GM19240 (cell line): ENCODE data around the gene MAGEB1.
A peak's percentile ranks its signal among the peaks of the same experiment; 100 is the strongest.

Source experiments
- DNase-seq: peaks from one replicate; pipeline ENCODE4 v3.0.0; 2011; ENCODE audit warnings: low spot score; ENCODE audit not compliant: insufficient read length

MAGEB1 gene, protein sequence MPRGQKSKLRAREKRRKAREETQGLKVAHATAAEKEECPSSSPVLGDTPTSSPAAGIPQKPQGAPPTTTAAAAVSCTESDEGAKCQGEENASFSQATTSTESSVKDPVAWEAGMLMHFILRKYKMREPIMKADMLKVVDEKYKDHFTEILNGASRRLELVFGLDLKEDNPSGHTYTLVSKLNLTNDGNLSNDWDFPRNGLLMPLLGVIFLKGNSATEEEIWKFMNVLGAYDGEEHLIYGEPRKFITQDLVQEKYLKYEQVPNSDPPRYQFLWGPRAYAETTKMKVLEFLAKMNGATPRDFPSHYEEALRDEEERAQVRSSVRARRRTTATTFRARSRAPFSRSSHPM

GRCh38 chrX:30246769-30247489, at the start of gene MAGEB1:
Gene MAGEB1, plus strand, starts transcription at chrX:30247146. Its CDS starts 3,348 bp downstream, at chrX:30250494.
- no peak for DNase-seq

DNA sequence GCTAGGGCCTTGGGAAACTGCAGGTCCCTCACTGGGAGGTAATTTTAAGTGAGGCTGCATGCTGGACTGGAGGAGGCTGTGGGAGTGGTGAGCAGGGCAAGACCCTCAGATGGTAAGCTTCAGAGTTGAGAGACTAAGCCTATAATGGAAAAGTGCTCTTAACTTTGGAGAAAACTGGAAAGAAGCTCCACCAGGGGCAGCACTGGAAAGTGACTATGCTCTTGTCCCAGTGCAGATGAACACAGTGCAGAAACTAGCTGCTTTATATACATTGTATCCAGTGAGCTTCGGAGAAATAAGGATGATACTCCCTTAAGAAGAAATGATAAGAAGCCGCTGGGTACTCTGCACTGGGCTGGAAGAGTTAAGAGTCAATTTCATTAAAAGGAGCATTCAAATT, 34.8 kb upstream of the MAGEB1 start:
- no peak for DNase-seq

DNA sequence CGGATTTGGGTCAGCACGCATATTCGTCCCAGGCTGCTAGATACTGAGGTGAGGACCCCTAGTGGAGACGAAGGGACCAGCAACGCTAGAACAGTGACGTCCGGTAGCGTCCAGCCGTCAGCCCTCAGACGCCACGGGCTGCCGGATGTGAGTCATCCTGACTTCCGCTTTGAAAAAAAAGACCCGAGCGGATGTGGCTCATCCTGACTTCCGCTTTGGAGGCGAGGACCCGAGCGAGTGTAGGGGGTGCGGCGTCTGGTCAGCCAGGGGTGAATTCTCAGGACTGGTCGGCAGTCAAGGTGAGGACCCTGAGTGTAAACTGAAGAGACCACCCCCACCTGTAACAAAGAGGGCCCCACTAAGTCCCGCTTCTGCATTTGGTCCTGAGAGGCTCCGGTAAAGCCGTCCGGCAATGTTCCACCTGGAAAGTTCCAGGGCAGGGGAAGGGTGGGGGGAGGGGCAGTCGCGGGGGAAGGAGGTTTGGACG, 31.5 kb upstream of the MAGEB1 start, which contains the start of gene MAGEB2:
MAGEB2 (plus strand) TSS at position 207 of the 487 bp plus-strand sequence. CDS start 3,018 bp downstream, outside the sequence.
- no peak for DNase-seq

DNA sequence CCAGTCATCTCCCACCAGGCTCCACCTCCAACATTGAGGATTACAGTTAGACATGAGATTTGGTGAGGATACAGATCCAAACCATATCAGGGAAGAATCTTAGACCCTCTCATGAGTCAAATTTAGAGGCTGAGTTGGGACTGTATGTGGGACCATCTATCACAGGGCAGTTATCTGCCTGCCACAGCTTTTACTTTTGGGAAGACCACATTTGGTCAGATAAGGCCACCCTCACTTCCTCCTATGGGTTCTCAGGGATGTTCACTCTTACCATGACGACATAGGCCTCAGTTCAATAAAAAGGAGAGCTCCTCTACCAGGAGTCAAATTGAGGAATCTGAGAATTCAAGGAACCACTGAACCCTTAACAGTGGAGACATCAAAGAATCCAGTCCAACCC, 29.5 kb upstream of the MAGEB1 start:
- no peak for DNase-seq

DNA sequence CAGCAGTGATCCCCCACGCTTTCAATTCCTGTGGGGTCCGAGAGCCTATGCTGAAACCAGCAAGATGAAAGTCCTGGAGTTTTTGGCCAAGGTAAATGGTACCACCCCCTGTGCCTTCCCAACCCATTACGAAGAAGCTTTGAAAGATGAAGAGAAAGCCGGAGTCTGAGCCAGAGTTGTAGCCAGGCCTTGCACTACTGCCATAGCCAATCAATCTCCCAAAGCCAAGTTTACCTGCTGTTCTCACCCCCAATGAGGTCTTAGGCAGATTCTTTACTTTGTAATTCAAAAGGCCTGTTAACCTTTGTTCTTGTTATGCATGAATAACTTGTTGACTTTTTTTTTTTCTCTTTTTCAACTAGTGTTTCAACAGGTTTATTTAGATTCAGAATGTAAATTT, 27.6 kb upstream of the MAGEB1 start:
- DNase-seq, result no peak

GRCh38 chrX:30220661-30221060, 26.3 kb upstream of the MAGEB1 start:
- DNase-seq, result no peak

DNA sequence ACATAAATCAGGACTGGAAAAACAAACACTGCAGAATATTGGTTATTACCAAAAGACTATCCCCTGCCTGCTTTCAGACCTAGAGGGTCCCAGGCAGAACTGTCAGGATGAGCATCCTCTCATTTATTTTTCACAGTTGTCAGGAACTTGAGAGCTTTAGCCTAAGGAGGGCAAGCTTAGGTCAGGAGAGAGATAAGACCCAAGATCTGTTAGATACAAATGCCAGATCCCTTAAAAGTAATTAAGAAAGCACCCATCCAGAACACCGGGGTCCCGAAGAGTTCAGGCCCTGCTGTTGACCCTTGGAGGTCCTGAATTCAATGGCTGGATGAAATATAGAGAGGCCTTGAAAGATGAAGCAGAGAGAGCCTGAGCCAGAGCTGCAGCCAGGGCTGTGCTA, 22.4 kb upstream of the MAGEB1 start:
- DNase-seq, result no peak

GRCh38 chrX:30228526-30228925, 18.4 kb upstream of the MAGEB1 start:
- no peak for DNase-seq

- no peak for DNase-seq
Measured at GRCh38 chrX:30230395-30230794, 16.6 kb upstream of the MAGEB1 start, which contains the start of gene MAGEB3. Gene MAGEB3, plus strand, starts transcription at chrX:30230657. Its CDS starts 5,268 bp downstream, at chrX:30235925.

DNA sequence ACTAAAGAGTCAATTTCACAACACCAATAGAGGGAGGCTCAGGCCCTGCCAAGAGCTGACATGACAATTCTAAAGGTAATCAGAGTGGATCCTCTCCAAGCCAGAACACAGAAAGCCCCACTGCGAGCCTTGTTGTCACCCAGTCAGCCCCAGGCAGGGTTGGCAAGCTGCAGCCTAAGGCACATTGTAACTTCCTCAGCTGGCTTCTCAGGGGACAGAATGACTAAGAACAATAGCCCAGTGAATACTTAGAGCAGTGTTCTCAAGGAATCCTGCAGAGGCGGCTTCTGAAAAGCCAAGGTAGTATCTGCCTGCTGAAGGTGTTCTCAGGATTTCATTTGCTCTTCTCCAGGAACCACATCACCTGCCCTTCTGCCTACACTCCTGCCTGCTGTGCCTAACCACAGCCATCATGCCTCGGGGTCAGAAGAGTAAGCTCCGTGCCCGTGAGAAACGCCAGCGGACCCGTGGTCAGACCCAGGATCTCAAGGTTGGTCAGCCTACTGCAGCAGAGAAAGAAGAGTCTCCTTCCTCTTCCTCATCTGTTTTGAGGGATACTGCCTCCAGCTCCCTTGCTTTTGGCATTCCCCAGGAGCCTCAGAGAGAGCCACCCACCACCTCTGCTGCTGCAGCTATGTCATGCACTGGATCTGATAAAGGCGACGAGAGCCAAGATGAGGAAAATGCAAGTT, 5.1 kb upstream of the MAGEB1 start, which contains the start of gene MAGEB4:
MAGEB4 (plus strand) TSS at position 277 of the 692 bp plus-strand sequence; CDS start at position 413, 136 bp downstream.
- no peak for DNase-seq

- no peak for DNase-seq
Measured at GRCh38 chrX:30248854-30249253, 1.9 kb downstream of the MAGEB1 start.

DNA sequence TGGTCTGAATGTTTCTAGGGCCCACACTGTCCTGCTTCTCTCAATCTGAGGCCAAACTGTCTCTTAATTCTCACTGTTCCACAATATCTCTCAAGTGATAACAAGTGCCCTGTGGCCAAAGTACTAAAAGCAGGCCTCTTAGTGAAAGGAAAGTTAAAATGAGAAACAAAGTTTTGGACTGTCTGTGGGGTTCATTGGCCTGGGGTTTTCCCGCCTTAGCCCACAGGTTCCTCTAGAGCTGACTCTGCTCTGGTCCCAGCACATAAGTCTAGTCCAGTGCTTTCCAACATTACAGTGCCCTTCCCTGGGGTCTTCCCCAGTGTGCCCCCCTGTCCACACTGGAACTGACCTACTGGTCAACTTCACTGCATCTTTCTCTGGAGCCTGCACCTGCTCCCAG, 6.3 kb downstream of the MAGEB1 start:
- DNase-seq, result peak; percentile 2

DNA sequence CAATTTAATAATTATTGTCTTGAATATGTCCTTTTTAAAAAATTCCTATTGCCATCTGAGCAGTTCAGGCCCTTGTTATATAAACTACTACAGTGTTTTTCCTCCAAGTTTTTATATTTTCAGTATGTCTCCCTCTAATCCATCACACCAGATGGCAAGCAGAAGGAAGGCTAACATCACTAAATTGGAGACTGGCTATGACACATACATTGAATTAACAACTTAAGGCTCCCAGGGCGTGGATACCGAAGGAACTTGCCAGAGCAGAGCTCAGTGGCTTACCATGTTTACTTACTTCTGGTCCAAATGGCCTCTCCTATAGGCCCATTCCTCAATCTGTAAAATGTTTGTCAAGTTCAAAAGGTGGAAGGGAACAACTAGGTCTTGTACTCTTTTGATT, 13.0 kb downstream of the MAGEB1 start:
- DNase-seq, result no peak

- no peak for DNase-seq
Measured at GRCh38 chrX:30261012-30261411, 14.1 kb downstream of the MAGEB1 start.

DNA sequence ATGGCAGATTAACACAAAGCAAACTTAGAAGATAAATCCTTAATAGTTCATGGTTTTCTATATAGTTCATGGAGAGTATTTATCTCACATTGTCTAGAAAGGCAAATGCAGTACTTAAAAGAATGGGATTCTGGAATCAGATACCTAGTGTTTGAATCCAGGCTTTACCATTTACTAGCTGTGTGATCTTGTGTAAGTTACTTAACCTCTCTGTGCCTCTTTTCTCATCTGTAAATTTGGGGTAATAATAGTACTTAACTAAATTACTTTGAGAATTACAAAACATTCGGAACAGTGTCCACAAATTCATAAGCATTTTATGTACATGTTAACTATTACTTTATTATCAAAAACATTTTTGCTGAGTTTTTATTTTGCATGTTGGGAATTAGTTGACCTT, 15.8 kb downstream of the MAGEB1 start:
- DNase-seq, result no peak

GRCh38 chrX:30270639-30271038, 23.7 kb downstream of the MAGEB1 start:
- DNase-seq, result no peak

DNA sequence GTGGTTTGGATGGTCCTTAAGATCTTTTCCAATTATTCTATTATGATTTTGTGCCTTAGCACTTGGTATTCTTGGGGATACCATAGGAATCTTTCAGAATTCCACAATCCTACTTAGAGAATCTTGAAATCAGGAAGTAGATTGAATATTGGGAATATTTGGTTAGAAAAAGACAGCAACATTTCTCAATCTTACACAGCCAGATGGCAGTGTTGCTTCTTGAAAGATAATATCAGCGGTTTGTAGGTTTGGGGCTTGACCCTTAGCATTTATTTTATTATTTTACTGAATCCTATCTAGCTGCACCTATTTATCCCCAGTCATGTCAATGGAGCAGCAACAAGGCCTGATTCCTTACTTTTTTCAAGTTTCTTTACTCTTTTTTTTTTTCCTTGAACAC, 28.6 kb downstream of the MAGEB1 start:
- no peak for DNase-seq

- DNase-seq, result no peak
Measured at GRCh38 chrX:30278365-30278764, 31.4 kb downstream of the MAGEB1 start.

DNA sequence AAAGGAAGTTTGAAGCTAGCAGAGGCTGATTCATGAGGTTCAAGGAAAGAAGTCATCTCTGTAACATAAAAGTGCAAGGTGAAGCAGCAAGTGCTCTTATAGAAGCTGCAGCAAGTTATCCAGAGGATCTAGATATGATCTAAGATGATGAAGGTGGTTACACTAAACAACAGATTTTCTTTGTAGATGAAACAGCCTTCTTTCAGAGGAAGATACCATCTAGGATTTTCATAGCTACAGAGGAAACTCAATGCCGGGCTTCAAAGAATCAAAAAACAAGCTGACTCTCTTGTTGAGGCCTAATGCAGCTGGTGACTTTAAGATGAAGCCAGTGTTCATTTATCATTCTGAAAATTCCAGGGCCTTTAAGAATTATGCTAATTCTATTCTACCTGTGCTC, 33.5 kb downstream of the MAGEB1 start:
- DNase-seq, result no peak

- no peak for DNase-seq
Measured at GRCh38 chrX:30282527-30282926, 35.6 kb downstream of the MAGEB1 start.

GRCh38 chrX:30283456-30284200, 36.7 kb downstream of the MAGEB1 start:
- DNase-seq, result no peak
